Endodermal cell (in vitro differentiated cells): Measurements from ENCODE around the gene FER1L5. TPM values are rescaled to one million over a fixed set of nuclear protein-coding genes. Genes with fewer than 3 reads are reported as not detected.

Source experiments
- DNase-seq: peaks from one replicate; pipeline ENCODE4 v3.0.0-alpha.2; 2017
- H3K27ac ChIP-seq: 2 replicates; pipeline ENCODE4 v1.5.1; 2013; ENCODE audit warnings: mild to moderate bottlenecking, low read depth, low read length, moderate library complexity
- H3K27me3 ChIP-seq: 2 replicates; pipeline ENCODE4 v1.6.1; 2013; ENCODE audit warnings: mild to moderate bottlenecking, low read length, moderate library complexity; ENCODE audit not compliant: insufficient read depth, control insufficient read depth, poor library complexity, severe bottlenecking
- H3K36me3 ChIP-seq: 2 replicates; pipeline ENCODE4 v1.7.0; 2013; ENCODE audit warnings: mild to moderate bottlenecking, low read length, moderate library complexity; ENCODE audit not compliant: control insufficient read depth, insufficient read depth
- H3K4me1 ChIP-seq: one replicate; pipeline ENCODE4 v1.7.0; 2013; ENCODE audit warnings: low read length; ENCODE audit not compliant: control insufficient read depth, insufficient read depth
- H3K4me3 ChIP-seq: 2 replicates; pipeline ENCODE4 v1.5.1; 2013; ENCODE audit warnings: mild to moderate bottlenecking, low read length, moderate library complexity
- H3K9ac ChIP-seq: 2 replicates; pipeline ENCODE4 v1.6.1; 2013; ENCODE audit warnings: mild to moderate bottlenecking, low read length, moderate library complexity; ENCODE audit not compliant: poor library complexity, severe bottlenecking; ENCODE audit errors: extremely low read depth
- H3K9me3 ChIP-seq: 2 replicates; pipeline ENCODE4 v1.6.1; 2013; ENCODE audit warnings: mild to moderate bottlenecking, low read length, moderate library complexity; ENCODE audit not compliant: control insufficient read depth
- H3K27ac Mint-ChIP-seq: 2 replicates; pipeline ENCODE4 v1.8.0; 2020; ENCODE audit warnings: mixed read lengths
- H3K27me3 Mint-ChIP-seq: 2 replicates; pipeline ENCODE4 v1.8.0; 2021; ENCODE audit warnings: mild to moderate bottlenecking, mixed read lengths; ENCODE audit not compliant: insufficient read depth
- H3K36me3 Mint-ChIP-seq: 2 replicates; pipeline ENCODE4 v1.8.0; 2020; ENCODE audit warnings: low read depth, mixed read lengths
- H3K4me1 Mint-ChIP-seq: 2 replicates; pipeline ENCODE4 v1.8.0; 2020; ENCODE audit warnings: mixed read lengths
- H3K4me3 Mint-ChIP-seq: 2 replicates; pipeline ENCODE4 v1.8.0; 2020; ENCODE audit warnings: mild to moderate bottlenecking, moderate library complexity, mixed read lengths
- H3K9me3 Mint-ChIP-seq: 2 replicates; pipeline ENCODE4 v1.8.0; 2020; ENCODE audit warnings: mild to moderate bottlenecking, mixed read lengths
- CTCF ChIP-seq: fragments of 200-600 bp; sonication (generic); conservative IDR thresholded peaks from 2 replicates; pipeline ENCODE4 v1.5.0; 2021; ENCODE audit warnings: antibody characterized with exemption, mild to moderate bottlenecking
- WGBS, 2 experiments: methylation state at CpG; one replicate each; pipeline versions ENCODE4 v1.1.5 to v1.1.7; 2013; ENCODE audit warnings: missing lambda C conversion rate in 2 of 2, mixed read lengths in 1 of 2; ENCODE audit not compliant: insufficient coverage in 1 of 2, insufficient read length in 1 of 2; 5-methylcytosine and 5-hydroxymethylcytosine counted together
- total RNA-seq, 2 donors: library from RNA; stranded (reverse); fragmentation: NEBNext Ultra II Directional in 1 of 2; extraction: Animal tissue kit (Norgen Biotek cat#: 25700) in 1 of 2; gene quantifications; 2 replicates in 1 of 2; 3 replicates in 1 of 2; pipeline ENCODE4 v1.2.1, GENCODE V29; 2021

FER1L5 gene
- total RNA-seq, 2 donors from 2014 or later = 0.35 to 1.7 TPM

GRCh38 chr2:96687711-96688640 lies 45.4 kb downstream of the FER1L5 start:
- Histone ChIP-seq H3K27ac (no peak overlapping the region), H3K27me3 (no peaks in the 10 kb centered on the region), H3K9ac (no peak overlapping the region), H3K9me3 (no peaks in the 10 kb centered on the region), H3K4me1 (no peaks in the 10 kb centered on the region), H3K4me3 (no peak overlapping the region), H3K36me3 (no peaks in the 10 kb centered on the region)
- no peaks in the 10 kb centered on the region for H3K4me1 Mint-ChIP-seq
- DNase-seq = no peak
- no peaks in the 10 kb centered on the region for H3K27me3 Mint-ChIP-seq
- no peaks in the 10 kb centered on the region for H3K9me3 Mint-ChIP-seq
- no peak for TF ChIP-seq CTCF
- H3K36me3 Mint-ChIP-seq = no peaks in the 10 kb centered on the region
- no peak overlapping the region for H3K4me3 Mint-ChIP-seq
- H3K27ac Mint-ChIP-seq = no peak overlapping the region
- WGBS, 2 experiments = 78 to 86% methylated on average over 18 to 27 of the region's 27 CpGs

GRCh38 chr2:96688649-96689430 lies 46.3 kb downstream of the FER1L5 start:
- no peaks in the 10 kb centered on the region for H3K27me3 Mint-ChIP-seq
- H3K9me3 ChIP-seq = no peaks in the 10 kb centered on the region
- H3K36me3 ChIP-seq = no peaks in the 10 kb centered on the region
- no peak for TF ChIP-seq CTCF
- H3K4me1 ChIP-seq = no peaks in the 10 kb centered on the region
- no peaks in the 10 kb centered on the region for H3K36me3 Mint-ChIP-seq
- no peak overlapping the region for H3K27ac ChIP-seq
- no peaks in the 10 kb centered on the region for H3K9me3 Mint-ChIP-seq
- H3K4me3 ChIP-seq = no peak overlapping the region
- no peaks in the 10 kb centered on the region for H3K4me1 Mint-ChIP-seq
- H3K9ac ChIP-seq = no peak overlapping the region
- no peak overlapping the region for H3K4me3 Mint-ChIP-seq
- H3K27me3 ChIP-seq = no peaks in the 10 kb centered on the region
- no peak for DNase-seq
- WGBS, 2 experiments = 81 to 93% methylated on average over 5 to 11 of the region's 11 CpGs
- H3K27ac Mint-ChIP-seq = no peak overlapping the region

DNA sequence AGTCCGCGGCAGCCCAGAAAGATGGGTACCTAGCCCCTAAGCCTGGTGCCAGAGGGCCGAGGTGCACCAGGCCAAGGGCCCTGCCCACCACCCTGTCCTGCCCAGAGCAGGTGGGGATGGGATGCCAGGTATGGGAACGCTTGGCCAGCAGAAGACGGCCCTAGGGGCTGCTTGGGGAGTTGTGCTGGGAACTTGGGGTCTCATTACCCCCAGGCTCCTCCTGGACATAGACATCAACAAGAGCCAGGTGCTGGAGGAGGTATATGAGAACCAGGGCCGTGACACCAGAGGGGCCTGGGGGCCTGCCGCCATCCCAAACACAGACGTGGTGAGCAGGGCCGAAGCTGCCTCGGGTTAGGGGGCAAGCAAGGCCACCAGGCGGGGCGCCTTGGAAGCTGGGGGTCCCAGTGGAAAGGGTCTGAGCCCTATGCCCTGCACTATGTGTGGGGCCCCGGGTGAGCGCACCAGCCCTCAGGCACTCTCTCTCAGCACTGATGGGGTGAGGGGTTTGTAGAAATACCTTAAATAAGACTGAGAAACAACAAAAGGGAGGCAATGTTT lies 46.9 kb downstream of the FER1L5 start:
- no peaks in the 10 kb centered on the region for H3K27me3 Mint-ChIP-seq
- Histone ChIP-seq H3K9me3 (no peaks in the 10 kb centered on the region), H3K4me1 (no peaks in the 10 kb centered on the region), H3K27ac (no peak overlapping the region), H3K9ac (no peak overlapping the region), H3K36me3 (no peaks in the 10 kb centered on the region), H3K27me3 (no peaks in the 10 kb centered on the region), H3K4me3 (no peak overlapping the region)
- no peak for TF ChIP-seq CTCF
- H3K4me3 Mint-ChIP-seq = no peak overlapping the region
- no peaks in the 10 kb centered on the region for H3K4me1 Mint-ChIP-seq
- no peaks in the 10 kb centered on the region for H3K36me3 Mint-ChIP-seq
- no peak for DNase-seq
- no peak overlapping the region for H3K27ac Mint-ChIP-seq
- H3K9me3 Mint-ChIP-seq = no peaks in the 10 kb centered on the region
- WGBS, 2 experiments = 89 to 94% methylated on average over 3 to 14 of the region's 14 CpGs
